Cardiac fibroblast (primary cell): ENCODE data around the gene SIDT1.

Source experiments
- DNase-seq, 2 donors: peaks; one replicate each; pipeline versions ENCODE4 v3.0.0 to v3.0.0-alpha.2; 2010; ENCODE audit warnings: low read depth in 2 of 2
- H3K4me3 ChIP-seq, 2 donors: replicated peaks in 1 of 2; 1 replicate in 1 of 2; 2 replicates in 1 of 2; pipeline ENCODE4 v1.5.1; 2011; ENCODE audit warnings: low read depth in 2 of 2, low read length in 2 of 2, mild to moderate bottlenecking in 2 of 2, moderate library complexity in 1 of 2
- TF ChIP-seq, protein P1 (sequence below): IDR thresholded peaks from one replicate; pipeline ENCODE4 v1.5.1; 2011; ENCODE audit warnings: low read depth, mild to moderate bottlenecking, low read length, inconsistent platforms

The SIDT1 gene

DNA sequence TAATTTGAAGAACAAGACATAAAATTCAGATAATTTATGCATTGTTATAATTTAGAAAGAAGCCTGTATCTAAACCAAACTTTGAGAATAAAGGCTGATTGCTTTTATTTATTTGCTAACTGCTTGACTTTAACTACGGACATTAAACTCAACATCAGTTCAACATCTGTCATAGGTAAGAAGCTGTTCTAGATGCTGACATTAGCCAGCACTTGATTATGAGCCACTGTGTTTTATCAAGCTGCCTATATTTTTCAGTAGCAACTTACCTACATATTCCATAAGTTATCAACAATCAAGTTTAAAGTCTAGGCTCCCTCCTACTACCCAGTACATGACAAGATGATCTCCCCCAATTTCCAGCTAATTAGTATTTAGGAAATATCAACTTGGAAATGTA lies 122.0 kb downstream of the SIDT1 start:
- no peak overlapping the region for H3K4me3 ChIP-seq
- TF ChIP-seq, protein P1, sequence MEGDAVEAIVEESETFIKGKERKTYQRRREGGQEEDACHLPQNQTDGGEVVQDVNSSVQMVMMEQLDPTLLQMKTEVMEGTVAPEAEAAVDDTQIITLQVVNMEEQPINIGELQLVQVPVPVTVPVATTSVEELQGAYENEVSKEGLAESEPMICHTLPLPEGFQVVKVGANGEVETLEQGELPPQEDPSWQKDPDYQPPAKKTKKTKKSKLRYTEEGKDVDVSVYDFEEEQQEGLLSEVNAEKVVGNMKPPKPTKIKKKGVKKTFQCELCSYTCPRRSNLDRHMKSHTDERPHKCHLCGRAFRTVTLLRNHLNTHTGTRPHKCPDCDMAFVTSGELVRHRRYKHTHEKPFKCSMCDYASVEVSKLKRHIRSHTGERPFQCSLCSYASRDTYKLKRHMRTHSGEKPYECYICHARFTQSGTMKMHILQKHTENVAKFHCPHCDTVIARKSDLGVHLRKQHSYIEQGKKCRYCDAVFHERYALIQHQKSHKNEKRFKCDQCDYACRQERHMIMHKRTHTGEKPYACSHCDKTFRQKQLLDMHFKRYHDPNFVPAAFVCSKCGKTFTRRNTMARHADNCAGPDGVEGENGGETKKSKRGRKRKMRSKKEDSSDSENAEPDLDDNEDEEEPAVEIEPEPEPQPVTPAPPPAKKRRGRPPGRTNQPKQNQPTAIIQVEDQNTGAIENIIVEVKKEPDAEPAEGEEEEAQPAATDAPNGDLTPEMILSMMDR = no peak

DNA sequence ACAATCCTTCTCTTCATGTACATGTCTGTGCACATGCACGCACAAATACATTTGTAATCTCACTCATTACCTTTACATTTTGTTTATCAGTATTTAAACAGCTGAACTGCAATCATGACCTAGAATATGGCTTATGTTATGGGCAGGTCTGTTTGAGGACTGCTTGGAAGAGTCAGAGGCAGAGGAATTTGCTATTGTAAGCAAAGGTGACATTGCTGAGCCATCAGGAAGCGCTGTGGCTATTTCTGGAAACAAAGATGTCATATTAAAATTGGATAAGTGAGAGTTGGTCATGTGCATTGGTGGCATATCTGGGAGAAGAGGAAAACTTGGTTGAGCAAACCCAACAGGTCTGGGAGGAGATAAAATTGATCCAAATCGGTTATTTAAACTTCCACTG lies 122.5 kb downstream of the SIDT1 start:
- no peak for DNase-seq
- TF ChIP-seq, protein P1 = no peak
- H3K4me3 ChIP-seq = no peak overlapping the region

More for the DNA sequence above, 122.0 kb downstream of the SIDT1 start:
- DNase-seq = no peak

DNA sequence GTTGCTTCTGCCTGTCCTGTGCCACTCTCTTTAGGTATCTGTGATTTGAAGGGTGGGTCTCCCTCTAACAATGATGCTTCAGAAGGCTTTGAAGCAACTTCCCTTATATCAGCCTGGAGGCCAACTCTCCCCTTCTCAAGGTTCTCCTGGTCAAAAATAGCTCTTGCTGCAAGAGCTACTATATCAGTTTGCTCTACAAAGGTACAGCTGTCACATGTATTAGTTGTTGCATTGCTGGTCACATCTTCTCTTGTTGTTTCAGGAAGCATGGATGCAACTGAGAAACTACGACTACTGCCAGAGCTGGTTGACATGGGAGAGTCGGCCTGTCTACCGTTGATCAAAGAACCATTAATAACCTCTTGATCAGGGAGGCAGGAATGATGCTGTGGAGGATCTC lies 125.8 kb downstream of the SIDT1 start:
- no peak for DNase-seq
- TF ChIP-seq, protein P1 = no peak
- H3K4me3 ChIP-seq = no peak overlapping the region

DNA sequence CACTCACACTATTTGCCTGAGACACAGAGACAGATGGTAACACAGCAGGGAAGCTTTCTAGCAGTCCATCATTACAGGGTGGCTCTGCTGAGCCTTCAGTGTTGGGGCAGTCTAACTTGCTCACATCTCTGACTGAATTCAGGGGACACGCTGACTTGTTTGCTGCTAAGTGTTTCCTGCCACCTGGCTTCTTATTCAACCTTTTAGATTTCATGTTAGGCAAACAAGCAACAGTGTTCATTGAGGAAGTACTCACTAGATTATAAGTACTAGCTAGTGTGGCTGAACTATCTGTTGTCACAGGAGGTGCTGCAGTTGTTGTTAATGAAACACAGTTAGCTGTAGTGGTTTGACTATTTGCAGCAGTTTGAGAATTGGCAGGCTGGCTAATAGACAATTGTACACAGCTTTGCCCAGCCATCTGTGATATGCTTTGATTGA lies 126.8 kb downstream of the SIDT1 start:
- H3K4me3 ChIP-seq = no peak overlapping the region
- TF ChIP-seq, protein P1 = no peak
- DNase-seq = no peak

DNA sequence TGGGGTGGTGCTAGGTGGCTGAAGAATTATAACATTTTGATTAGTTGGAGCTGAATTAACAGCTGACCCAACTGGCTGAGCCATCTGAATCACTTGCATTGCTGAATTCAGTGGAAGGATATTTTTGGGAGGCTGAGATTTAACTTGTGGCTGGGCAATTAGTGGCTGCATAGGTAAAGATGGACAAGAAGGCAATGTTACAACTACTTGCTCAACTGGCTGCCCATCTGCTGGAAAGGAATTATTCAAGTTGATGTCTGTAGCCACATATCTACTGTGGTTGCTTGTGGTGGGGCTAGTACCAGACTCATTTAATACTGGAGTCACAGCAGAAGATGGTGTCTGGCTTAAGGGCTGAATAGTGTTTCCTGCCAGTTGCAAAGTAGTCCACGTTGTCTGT lies 127.6 kb downstream of the SIDT1 start:
- TF ChIP-seq, protein P1 = no peak
- no peak for DNase-seq
- H3K4me3 ChIP-seq = no peak overlapping the region

DNA sequence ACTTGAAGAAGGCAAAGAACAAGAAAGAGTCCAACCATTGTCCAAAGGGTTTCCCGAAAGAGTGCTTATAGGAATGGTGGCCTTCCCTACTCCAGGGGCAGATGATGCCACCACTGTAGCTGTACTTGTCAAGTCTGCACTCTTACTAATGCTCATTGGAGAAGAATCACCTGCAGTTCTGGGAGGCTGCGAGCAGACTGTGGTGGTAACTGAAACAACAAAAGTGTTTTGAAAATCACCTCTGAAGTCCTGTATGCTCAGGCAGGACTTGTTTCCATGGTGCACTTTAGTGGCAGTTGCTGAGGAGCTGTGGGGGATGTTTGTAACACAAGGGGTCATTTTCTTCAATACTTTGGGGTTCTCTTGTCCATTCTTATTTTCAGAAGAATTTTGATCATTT lies 128.1 kb downstream of the SIDT1 start:
- no peak overlapping the region for H3K4me3 ChIP-seq
- DNase-seq = no peak
- TF ChIP-seq, protein P1 = no peak

DNA sequence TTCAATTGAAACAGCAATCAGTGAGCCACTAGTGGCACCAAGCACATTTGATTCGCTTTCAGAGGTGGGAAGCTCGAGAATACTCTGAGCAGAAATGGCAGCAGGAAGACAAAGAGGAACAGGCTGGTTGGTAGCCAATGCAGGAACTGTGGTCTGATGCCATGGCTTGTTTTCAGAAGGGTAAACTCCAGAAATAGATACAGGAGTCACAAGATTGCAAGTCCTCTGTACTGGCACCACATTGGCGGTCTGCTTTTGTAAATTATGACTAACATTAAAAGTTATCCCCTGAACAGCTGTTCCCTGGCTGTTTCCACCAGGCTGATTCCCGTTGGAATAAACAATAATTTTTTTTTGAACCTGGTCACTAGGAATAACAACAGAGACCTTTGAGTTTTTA lies 128.5 kb downstream of the SIDT1 start:
- no peak for DNase-seq
- H3K4me3 ChIP-seq = no peak overlapping the region
- TF ChIP-seq, protein P1 = no peak
